CD4-positive, alpha-beta T cell (primary cell): Measurements from ENCODE around the gene KIF3A. TPM values are rescaled to one million over a fixed set of nuclear protein-coding genes. Genes with fewer than 3 reads are reported as not detected.

Experiments
- ATAC-seq: fragments of 200-7000 bp; cut with Tn5 transposase; one replicate; pipeline ENCODE4 v1.10.0; 2022; ENCODE audit warnings: mild to moderate bottlenecking; ENCODE audit not compliant: poor library complexity
- CTCF ChIA-PET: fragments of 350-600 bp; sonication (Branson Sonifier 250); formaldehyde crosslinking; loops from one replicate; lab custom pipeline; 2021; ENCODE audit warnings: antibody characterized with exemption, inconsistent platforms; lab: Charles Lee
- POLR2A ChIA-PET: fragments of 350-600 bp; sonication (Branson Sonifier 250); formaldehyde crosslinking; loops from one replicate; lab custom pipeline; 2021; ENCODE audit warnings: antibody characterized with exemption, inconsistent platforms; lab: Charles Lee
- DNase-seq, 14 experiments: peaks; one replicate each; pipeline ENCODE4 v3.0.0-alpha.2; 2013 to 2020; ENCODE audit warnings: mixed read lengths in 2 of 14
- H3K27ac ChIP-seq, 2 donors: one replicate each; pipeline versions ENCODE4 v1.5.1 to v1.7.0; 2013; ENCODE audit warnings: low read length in 2 of 2, low read depth in 1 of 2, mild to moderate bottlenecking in 1 of 2
- H3K27me3 ChIP-seq, 2 experiments: 1 replicate in 1 of 2; 2 replicates in 1 of 2; pipeline versions ENCODE4 v1.6.1 to v1.7.0; 2013; ENCODE audit warnings: low read length in 2 of 2, control low read depth in 1 of 2, mild to moderate bottlenecking in 1 of 2, moderate library complexity in 1 of 2; ENCODE audit not compliant: insufficient read depth in 2 of 2, control insufficient read depth in 1 of 2
- H3K36me3 ChIP-seq: one replicate; pipeline ENCODE4 v1.6.1; 2013; ENCODE audit warnings: low read length, control low read depth; ENCODE audit not compliant: insufficient read depth
- H3K4me1 ChIP-seq: one replicate; pipeline ENCODE4 v1.6.1; 2013; ENCODE audit warnings: low read length, control low read depth; ENCODE audit not compliant: insufficient read depth
- H3K4me3 ChIP-seq: one replicate; pipeline ENCODE4 v1.5.1; 2013; ENCODE audit warnings: mild to moderate bottlenecking, low read length, moderate library complexity
- H3K9me3 ChIP-seq, 2 experiments: 1 replicate in 1 of 2; 2 replicates in 1 of 2; pipeline versions ENCODE4 v1.6.1 to v1.7.0; 2013; ENCODE audit warnings: low read length in 2 of 2, mild to moderate bottlenecking in 2 of 2, control low read depth in 1 of 2, moderate library complexity in 1 of 2; ENCODE audit not compliant: control insufficient read depth in 1 of 2, insufficient read depth in 1 of 2
- H3K27ac Mint-ChIP-seq: one replicate; pipeline ENCODE4 v1.8.0; 2020; ENCODE audit warnings: mixed read lengths
- H3K27me3 Mint-ChIP-seq: one replicate; pipeline ENCODE4 v1.8.0; 2021; ENCODE audit warnings: mixed read lengths
- H3K36me3 Mint-ChIP-seq: one replicate; pipeline ENCODE4 v1.8.0; 2021; ENCODE audit warnings: low read depth, mixed read lengths
- H3K4me1 Mint-ChIP-seq: one replicate; pipeline ENCODE4 v1.8.0; 2021; ENCODE audit warnings: low read depth, mixed read lengths
- H3K4me3 Mint-ChIP-seq: one replicate; pipeline ENCODE4 v1.8.0; 2020; ENCODE audit warnings: mild to moderate bottlenecking, mixed read lengths
- H3K9me3 Mint-ChIP-seq: one replicate; pipeline ENCODE4 v1.8.0; 2020; ENCODE audit warnings: mixed read lengths
- intact Hi-C, 2 experiments: fragments of 100-400 bp; cut with DNase I in 1 of 2; cut with micrococcal nuclease in 1 of 2; formaldehyde crosslinking; loops; one replicate each; pipeline versions ENCODE4 v1.15.1 to v1.9.0; 2023 to 2025; cut with DNase I, micrococcal nuclease
- total RNA-seq, 174 experiments: library from RNA in 2 of 174; stranded (reverse) in 2 of 174; gene quantifications; one replicate each; pipeline ENCODE4 v1.2.3 and lab custom pipeline; 2021 to 2026
- TF ChIP-seq, protein P1 (sequence below): fragments of 200-600 bp; IDR thresholded peaks from one replicate; pipeline ENCODE4 v1.8.0; 2022; ENCODE audit warnings: antibody characterized with exemption, mild to moderate bottlenecking

The KIF3A gene
- total RNA-seq, 2 experiments from 2014 or later, result 10.2 to 12.4 TPM

DNA sequence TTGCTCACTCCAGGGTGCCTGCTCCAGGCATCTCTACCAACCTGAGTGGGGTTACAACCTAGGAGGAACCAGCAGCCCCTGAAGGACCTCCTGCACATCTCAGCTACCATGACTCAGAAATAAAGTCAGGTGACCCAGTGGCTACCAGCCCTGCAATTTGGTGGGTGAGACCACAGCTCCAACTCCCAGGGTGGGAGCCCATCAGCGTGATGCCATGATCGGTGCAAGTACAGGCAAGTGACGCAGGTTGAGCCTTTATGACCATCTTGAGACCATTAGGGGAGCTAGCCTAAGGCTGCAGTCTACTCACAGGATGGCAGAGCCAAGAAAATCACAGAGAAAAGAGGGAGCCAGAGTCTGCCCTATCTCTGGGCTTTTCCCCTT is 31.1 kb upstream of the KIF3A start:
- Histone ChIP-seq H3K4me1 (no peaks in the 10 kb centered on the region), H3K27me3 (no peaks in the 10 kb centered on the region), H3K36me3 (peaks cover 3% of the 10 kb centered on the region), H3K4me3 (no peak overlapping the region), H3K9me3 (no peaks in the 10 kb centered on the region), H3K27ac (no peak overlapping the region)
- intact Hi-C loops, result no loop called here
- ATAC-seq (no peak), DNase-seq (no peak)
- Mint-ChIP-seq H3K36me3 (no peaks in the 10 kb centered on the region), H3K27ac (no peak overlapping the region), H3K4me3 (no peak overlapping the region), H3K27me3 (no peaks in the 10 kb centered on the region), H3K4me1 (no peaks in the 10 kb centered on the region), H3K9me3 (no peaks in the 10 kb centered on the region)
- TF ChIP-seq, protein P1, sequence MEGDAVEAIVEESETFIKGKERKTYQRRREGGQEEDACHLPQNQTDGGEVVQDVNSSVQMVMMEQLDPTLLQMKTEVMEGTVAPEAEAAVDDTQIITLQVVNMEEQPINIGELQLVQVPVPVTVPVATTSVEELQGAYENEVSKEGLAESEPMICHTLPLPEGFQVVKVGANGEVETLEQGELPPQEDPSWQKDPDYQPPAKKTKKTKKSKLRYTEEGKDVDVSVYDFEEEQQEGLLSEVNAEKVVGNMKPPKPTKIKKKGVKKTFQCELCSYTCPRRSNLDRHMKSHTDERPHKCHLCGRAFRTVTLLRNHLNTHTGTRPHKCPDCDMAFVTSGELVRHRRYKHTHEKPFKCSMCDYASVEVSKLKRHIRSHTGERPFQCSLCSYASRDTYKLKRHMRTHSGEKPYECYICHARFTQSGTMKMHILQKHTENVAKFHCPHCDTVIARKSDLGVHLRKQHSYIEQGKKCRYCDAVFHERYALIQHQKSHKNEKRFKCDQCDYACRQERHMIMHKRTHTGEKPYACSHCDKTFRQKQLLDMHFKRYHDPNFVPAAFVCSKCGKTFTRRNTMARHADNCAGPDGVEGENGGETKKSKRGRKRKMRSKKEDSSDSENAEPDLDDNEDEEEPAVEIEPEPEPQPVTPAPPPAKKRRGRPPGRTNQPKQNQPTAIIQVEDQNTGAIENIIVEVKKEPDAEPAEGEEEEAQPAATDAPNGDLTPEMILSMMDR, result no peak
- CTCF ChIA-PET, result no interaction called here
- POLR2A ChIA-PET, result no interaction called here

DNA sequence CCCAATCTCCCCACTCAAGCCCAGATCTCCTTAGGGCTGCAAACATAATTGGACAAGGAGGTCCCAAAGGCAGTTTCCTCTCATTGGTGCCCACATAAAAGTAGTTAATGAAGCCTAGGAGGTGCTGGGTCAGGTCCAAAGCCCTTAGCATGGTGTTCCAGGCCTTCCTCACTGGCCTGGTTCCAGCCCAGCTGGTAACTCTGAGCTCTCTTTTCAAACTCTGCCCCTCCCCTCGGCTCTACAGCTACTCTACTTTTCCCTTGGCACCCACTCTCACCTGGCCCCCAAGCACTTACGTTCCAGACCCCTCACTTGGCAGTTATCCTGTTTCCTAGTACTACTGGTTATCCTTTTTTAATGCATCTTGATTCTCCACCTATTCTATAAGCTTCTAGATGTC is 29.8 kb upstream of the KIF3A start:
- H3K4me3 ChIP-seq, result no peak overlapping the region
- POLR2A ChIA-PET, result no interaction called here
- no peaks in the 10 kb centered on the region for H3K27me3 ChIP-seq
- H3K27ac ChIP-seq, result no peak overlapping the region
- Mint-ChIP-seq H3K36me3 (no peaks in the 10 kb centered on the region), H3K27me3 (no peaks in the 10 kb centered on the region), H3K4me1 (no peaks in the 10 kb centered on the region), H3K9me3 (no peaks in the 10 kb centered on the region), H3K4me3 (no peak overlapping the region), H3K27ac (no peak overlapping the region)
- CTCF ChIA-PET, result interaction anchor here (1.1 kb wide), 1 partner anchor 25 kb away, joined by 4 read pairs; no protein-coding TSS in a partner anchor
- intact Hi-C loops, result no loop called here
- TF ChIP-seq, protein P1, result no peak
- H3K4me1 ChIP-seq, result no peaks in the 10 kb centered on the region
- no peaks in the 10 kb centered on the region for H3K9me3 ChIP-seq
- peaks cover 3% of the 10 kb centered on the region for H3K36me3 ChIP-seq
- ATAC-seq, result no peak
- no peak for DNase-seq

DNA sequence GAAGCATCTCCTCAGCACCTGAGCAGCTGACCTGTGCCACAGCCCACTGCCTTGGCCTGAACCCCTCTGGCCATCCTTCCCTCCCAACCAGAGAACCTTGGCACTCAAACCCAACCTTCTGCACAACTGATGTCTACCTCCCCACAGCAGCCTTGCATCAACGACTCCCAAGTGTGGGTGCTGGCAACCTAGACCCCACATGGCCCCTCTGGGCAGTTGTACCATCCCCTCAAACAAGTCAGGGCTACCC is 29.4 kb upstream of the KIF3A start:
- Mint-ChIP-seq H3K27ac (no peak overlapping the region), H3K9me3 (no peaks in the 10 kb centered on the region), H3K36me3 (no peaks in the 10 kb centered on the region), H3K4me3 (no peak overlapping the region), H3K27me3 (no peaks in the 10 kb centered on the region), H3K4me1 (no peaks in the 10 kb centered on the region)
- intact Hi-C loops, result no loop called here
- Histone ChIP-seq H3K4me1 (no peaks in the 10 kb centered on the region), H3K27ac (no peak overlapping the region), H3K36me3 (peaks cover 3% of the 10 kb centered on the region), H3K27me3 (no peaks in the 10 kb centered on the region), H3K9me3 (no peaks in the 10 kb centered on the region), H3K4me3 (no peak overlapping the region)
- no peak for DNase-seq
- CTCF ChIA-PET, result interaction anchor here (1.1 kb wide), 1 partner anchor 26 kb away, joined by 4 read pairs; no protein-coding TSS in a partner anchor
- no peak for ATAC-seq
- POLR2A ChIA-PET, result no interaction called here
- TF ChIP-seq, protein P1, result no peak
